Smooth muscle cell (in vitro differentiated cells): ENCODE measurements around the gene DCAF6. TPM values are rescaled to one million over a fixed set of nuclear protein-coding genes. Genes with fewer than 3 reads are reported as not detected.

Experiments
- DNase-seq: peaks from one replicate; lab custom pipeline; 2025; ENCODE audit not compliant: unreplicated experiment; lab: John Stamatoyannopoulos, UW
- H2AFZ ChIP-seq: fragments of 200-600 bp; sonication (generic); 2 replicates; pipeline ENCODE4 v1.6.0; 2016; ENCODE audit warnings: antibody characterized with exemption, low read depth, mild to moderate bottlenecking
- H3F3A ChIP-seq: fragments of 200-600 bp; sonication (generic); 2 replicates; pipeline ENCODE4 v1.6.0; 2017; ENCODE audit warnings: antibody characterized with exemption, low read depth
- H3K27ac ChIP-seq: fragments of 200-600 bp; sonication (generic); 2 replicates; pipeline ENCODE4 v1.5.1; 2016; ENCODE audit warnings: low read depth, mild to moderate bottlenecking
- H3K27me3 ChIP-seq: fragments of 200-600 bp; sonication (generic); 2 replicates; pipeline ENCODE4 v1.6.1; 2016; ENCODE audit warnings: low read depth, mild to moderate bottlenecking
- H3K36me3 ChIP-seq: fragments of 200-600 bp; sonication (generic); 2 replicates; pipeline ENCODE4 v1.5.1; 2016; ENCODE audit warnings: low read depth
- H3K4me1 ChIP-seq: fragments of 200-600 bp; sonication (generic); 2 replicates; pipeline ENCODE4 v1.5.1; 2016; ENCODE audit warnings: low read depth
- H3K4me2 ChIP-seq: fragments of 200-600 bp; sonication (generic); 2 replicates; pipeline ENCODE4 v1.6.0; 2016; ENCODE audit warnings: mild to moderate bottlenecking
- H3K4me3 ChIP-seq: fragments of 200-600 bp; sonication (generic); 2 replicates; pipeline ENCODE4 v1.5.1; 2016; ENCODE audit warnings: mild to moderate bottlenecking
- H3K79me2 ChIP-seq: fragments of 200-600 bp; sonication (generic); 2 replicates; pipeline ENCODE4 v1.6.0; 2016; ENCODE audit warnings: low read depth, mild to moderate bottlenecking
- H3K9ac ChIP-seq: fragments of 200-600 bp; sonication (generic); 2 replicates; pipeline ENCODE4 v1.6.0; 2016; ENCODE audit warnings: low read depth
- H3K9me3 ChIP-seq: fragments of 200-600 bp; sonication (generic); replicated peaks from 2 replicates; pipeline ENCODE4 v1.5.1; 2016; ENCODE audit warnings: low read depth
- H4K20me1 ChIP-seq: fragments of 200-600 bp; sonication (generic); 2 replicates; pipeline ENCODE4 v1.6.0; 2016; ENCODE audit warnings: low read depth
- WGBS: methylation state at CpG from one replicate; pipeline ENCODE4 v1.1.7; 2016; ENCODE audit warnings: low lambda C conversion rate; 5-methylcytosine and 5-hydroxymethylcytosine counted together
- polyA plus RNA-seq: library from polyadenylated mRNA; unstranded; fragments of >200 nt; fragmentation: Nextera tagmentation; extraction: Ambion mirVana; gene quantifications from 2 replicates; pipeline ENCODE4 v1.2.1, GENCODE V29; 2016
- total RNA-seq: library from RNA; depleted of rRNA; stranded (reverse); fragments of >200 nt; gene quantifications from 2 replicates; pipeline ENCODE4 v1.2.3, GENCODE V29; 2014
- TF ChIP-seq, protein P1 (sequence below): fragments of 200-600 bp; sonication (generic); IDR thresholded peaks from 2 replicates; pipeline ENCODE4 v1.5.1; 2017; ENCODE audit warnings: borderline replicate concordance, mild to moderate bottlenecking, antibody characterized with exemption; ENCODE audit not compliant: insufficient read depth, poor library complexity, severe bottlenecking

The DCAF6 gene
- total and polyA plus RNA-seq, 2 experiments from 2014 or later = 27.4 to 34.9 TPM

DNA sequence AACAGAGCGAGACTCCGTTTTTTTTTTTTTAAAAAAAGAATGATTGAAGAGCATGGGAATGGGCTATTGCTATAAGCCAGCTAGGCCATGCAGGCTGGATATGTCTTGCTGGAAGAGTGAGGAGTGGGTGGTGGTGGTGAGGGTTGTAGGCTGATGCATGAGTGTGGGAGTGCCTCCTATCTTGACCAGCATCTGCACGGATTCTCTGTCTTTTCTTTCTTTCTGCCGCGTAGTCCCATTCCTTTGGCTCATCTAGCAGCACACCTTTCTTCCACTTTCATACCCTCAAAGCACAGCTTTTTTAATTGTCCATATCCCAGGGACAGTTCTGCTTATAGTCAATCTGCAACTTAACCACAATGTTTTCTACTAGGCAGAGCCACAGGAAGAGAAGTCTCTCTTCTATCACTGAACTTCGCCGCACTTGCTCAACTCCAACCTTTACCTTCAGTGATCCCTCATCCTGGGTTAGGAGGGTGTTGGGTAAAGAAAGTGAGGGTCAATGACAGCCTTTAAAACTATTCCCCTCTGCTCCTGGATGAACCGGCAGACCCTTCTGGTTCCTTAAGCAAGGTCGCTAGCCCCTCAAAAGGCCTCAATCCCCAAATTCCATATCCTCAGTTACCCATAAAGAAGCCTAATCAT lies 37.8 kb upstream of the DCAF6 start:
- Histone ChIP-seq H3K36me3 (no peaks in the 10 kb centered on the region), H3K27me3 (no peaks in the 10 kb centered on the region), H4K20me1 (no peaks in the 10 kb centered on the region), H3K4me2 (no peak overlapping the region), H3K4me3 (no peak overlapping the region), H3K27ac (no peak overlapping the region), H3K79me2 (no peaks in the 10 kb centered on the region), H3K4me1 (no peaks in the 10 kb centered on the region), H3K9ac (no peak overlapping the region), H2AFZ (no peak overlapping the region), H3K9me3 (no peaks in the 10 kb centered on the region), H3F3A (no peaks in the 10 kb centered on the region)
- DNase-seq = no peak
- TF ChIP-seq, protein P1, sequence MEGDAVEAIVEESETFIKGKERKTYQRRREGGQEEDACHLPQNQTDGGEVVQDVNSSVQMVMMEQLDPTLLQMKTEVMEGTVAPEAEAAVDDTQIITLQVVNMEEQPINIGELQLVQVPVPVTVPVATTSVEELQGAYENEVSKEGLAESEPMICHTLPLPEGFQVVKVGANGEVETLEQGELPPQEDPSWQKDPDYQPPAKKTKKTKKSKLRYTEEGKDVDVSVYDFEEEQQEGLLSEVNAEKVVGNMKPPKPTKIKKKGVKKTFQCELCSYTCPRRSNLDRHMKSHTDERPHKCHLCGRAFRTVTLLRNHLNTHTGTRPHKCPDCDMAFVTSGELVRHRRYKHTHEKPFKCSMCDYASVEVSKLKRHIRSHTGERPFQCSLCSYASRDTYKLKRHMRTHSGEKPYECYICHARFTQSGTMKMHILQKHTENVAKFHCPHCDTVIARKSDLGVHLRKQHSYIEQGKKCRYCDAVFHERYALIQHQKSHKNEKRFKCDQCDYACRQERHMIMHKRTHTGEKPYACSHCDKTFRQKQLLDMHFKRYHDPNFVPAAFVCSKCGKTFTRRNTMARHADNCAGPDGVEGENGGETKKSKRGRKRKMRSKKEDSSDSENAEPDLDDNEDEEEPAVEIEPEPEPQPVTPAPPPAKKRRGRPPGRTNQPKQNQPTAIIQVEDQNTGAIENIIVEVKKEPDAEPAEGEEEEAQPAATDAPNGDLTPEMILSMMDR = no peak
- WGBS = 96% methylated on average over 9 of the region's 9 CpGs

DNA sequence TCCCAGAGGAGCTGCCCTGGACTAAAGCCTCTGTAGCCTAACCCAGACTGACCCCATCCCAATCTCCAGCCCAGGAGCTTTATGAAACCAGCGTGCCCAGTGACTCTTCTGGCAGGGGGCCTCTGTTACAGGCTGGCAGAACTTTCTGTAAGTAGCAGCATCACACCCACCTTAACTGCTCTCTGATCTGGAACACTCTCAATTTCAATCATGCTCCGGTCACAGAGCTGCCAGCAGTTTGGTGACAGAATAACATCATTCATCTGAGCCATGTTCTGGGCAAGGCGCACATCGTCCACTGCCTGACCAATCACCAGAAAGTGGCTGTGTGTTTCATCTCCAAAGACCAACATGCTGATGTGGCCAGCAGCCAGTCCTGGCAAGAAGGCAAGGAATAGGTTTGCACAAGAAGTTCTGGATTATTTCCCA lies 37.2 kb upstream of the DCAF6 start:
- no peak overlapping the region for H3K9ac ChIP-seq

DNA sequence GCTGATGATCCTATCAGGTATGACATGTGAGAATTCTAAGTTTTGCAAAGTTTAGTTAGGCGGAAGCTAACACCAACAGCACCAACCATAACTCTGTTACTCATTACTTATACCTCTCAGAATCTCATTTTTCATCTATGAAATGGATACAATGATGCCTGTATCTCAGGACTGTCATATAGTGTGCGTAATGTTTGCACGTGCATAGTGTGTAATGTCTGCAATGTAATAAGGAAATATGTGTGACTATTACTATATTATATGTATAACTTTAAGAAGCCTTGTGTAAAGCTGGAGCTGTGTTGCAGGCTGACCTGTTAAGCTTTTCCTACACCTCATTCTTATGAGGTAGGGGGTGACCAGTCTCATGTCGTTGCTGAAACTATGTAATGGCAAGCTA lies 35.6 kb upstream of the DCAF6 start:
- Histone ChIP-seq H3K36me3 (no peaks in the 10 kb centered on the region), H2AFZ (no peak overlapping the region), H3F3A (no peaks in the 10 kb centered on the region), H3K9me3 (no peaks in the 10 kb centered on the region), H3K9ac (no peak overlapping the region), H4K20me1 (no peaks in the 10 kb centered on the region), H3K4me1 (peaks cover 15% of the 10 kb centered on the region), H3K27me3 (no peaks in the 10 kb centered on the region), H3K27ac (no peak overlapping the region), H3K79me2 (no peaks in the 10 kb centered on the region), H3K4me3 (no peak overlapping the region), H3K4me2 (no peak overlapping the region)
- DNase-seq = no peak
- 98% methylated on average over 4 of the region's 4 CpGs for WGBS
- TF ChIP-seq, protein P1 = no peak

More for the DNA sequence above, 37.2 kb upstream of the DCAF6 start:
- H3K36me3 ChIP-seq = no peaks in the 10 kb centered on the region
- no peak for DNase-seq
- no peak overlapping the region for H3K4me3 ChIP-seq
- no peaks in the 10 kb centered on the region for H3F3A ChIP-seq
- no peaks in the 10 kb centered on the region for H3K27me3 ChIP-seq
- no peak overlapping the region for H3K4me2 ChIP-seq
- no peak overlapping the region for H2AFZ ChIP-seq
- no peaks in the 10 kb centered on the region for H3K9me3 ChIP-seq
- H3K79me2 ChIP-seq = no peaks in the 10 kb centered on the region
- TF ChIP-seq, protein P1 = no peak
- H3K27ac ChIP-seq = no peak overlapping the region
- WGBS = 93% methylated on average over 4 of the region's 4 CpGs
- H3K4me1 ChIP-seq = no peaks in the 10 kb centered on the region
- H4K20me1 ChIP-seq = no peaks in the 10 kb centered on the region

DNA sequence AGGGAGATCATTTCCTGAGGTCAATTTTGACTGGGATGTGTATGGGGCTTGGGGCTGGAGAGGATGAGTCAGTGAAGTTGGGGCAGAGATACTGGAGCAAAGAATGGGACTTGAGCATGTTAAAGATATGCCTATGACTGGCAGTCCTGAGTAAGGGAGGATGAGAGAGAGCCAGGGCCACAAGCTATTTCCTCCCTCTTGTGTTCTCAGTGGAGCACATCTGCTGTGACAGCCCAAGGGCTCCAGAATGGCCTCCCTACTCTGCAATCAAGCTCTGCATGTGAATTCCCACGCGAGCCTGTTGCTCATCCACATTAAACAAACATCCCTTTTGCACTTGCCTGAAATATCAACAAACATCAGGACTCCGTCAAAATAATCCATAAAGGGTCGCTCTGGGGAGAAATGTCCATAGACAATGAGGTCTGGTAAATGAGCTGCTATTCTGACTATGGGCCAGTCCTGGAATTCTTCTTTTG lies 31.8 kb upstream of the DCAF6 start:
- no peaks in the 10 kb centered on the region for H3K36me3 ChIP-seq
- WGBS = 26% methylated on average over 4 of the region's 4 CpGs
- TF ChIP-seq, protein P1 = no peak
- H4K20me1 ChIP-seq = no peaks in the 10 kb centered on the region
- no peaks in the 10 kb centered on the region for H3K9me3 ChIP-seq
- no peak overlapping the region for H3K9ac ChIP-seq
- no peak overlapping the region for H2AFZ ChIP-seq
- no peaks in the 10 kb centered on the region for H3K79me2 ChIP-seq
- no peak for DNase-seq
- H3K4me1 ChIP-seq = peaks cover 17% of the 10 kb centered on the region
- H3K27me3 ChIP-seq = no peaks in the 10 kb centered on the region
- no peaks in the 10 kb centered on the region for H3F3A ChIP-seq
- H3K4me3 ChIP-seq = no peak overlapping the region
- peak overlapping the region; percentile 53 for H3K27ac ChIP-seq
- peak overlapping the region; percentile 57 for H3K4me2 ChIP-seq
